Embryonic facial prominence (tissue), 1 donor: ENCODE results near the gene TRIM48.
"Not testable (repeated sequence)": the region's sequence is repeated elsewhere in the genome, so short reads cannot be mapped to it uniquely, and the experiment has no call there.

Source experiments
- DNase-seq: peaks from one replicate; pipeline ENCODE4 v3.0.0-alpha.2; 2016; ENCODE audit errors: extremely low spot score

Gene TRIM48

GRCh38 chr11:55261855-55262254, at the start of gene TRIM48:
TSS of gene TRIM48 (plus strand) at chr11:55262155. CDS start at chr11:55262268, 113 bp downstream.
- not testable (repeated sequence) for DNase-seq

- not testable (repeated sequence) for DNase-seq
Observed at GRCh38 chr11:55238316-55238715, 23.6 kb upstream of the TRIM48 start.

GRCh38 chr11:55263081-55263480, 1.1 kb downstream of the TRIM48 start:
- no peak for DNase-seq
